A375 (cell line): ENCODE data around the gene MOB3B. TPM values are rescaled to one million over a fixed set of nuclear protein-coding genes. Genes with fewer than 3 reads are reported as not detected.

ENCODE experiments used
- total RNA-seq: library from RNA; depleted of rRNA; stranded (reverse); fragments of >200 nt; shearing (Covaris generic); gene quantifications from 2 replicates; pipeline ENCODE4 v1.2.3, GENCODE V29; 2014; rRNA removed

The MOB3B gene
- total RNA-seq, result 0.08 TPM in 1 of 2 replicates, not detected in the other

GRCh38 chr9:27529316-27530278 lies at the start of gene MOB3B:
Gene MOB3B (minus strand): TSS chr9:27529814. CDS start chr9:27455550, 74,264 bp downstream.

GRCh38 chr9:27572918-27573633 lies 43.5 kb upstream of the MOB3B start, which contains the start of gene C9orf72:
Gene C9orf72 (minus strand): TSS chr9:27573481. CDS start chr9:27567120, 6,361 bp downstream.

GRCh38 chr9:27524236-27524635 lies 5.4 kb downstream of the MOB3B start, which contains the start of gene IFNK:
Gene IFNK (plus strand): TSS chr9:27524290. CDS start chr9:27524337, 47 bp downstream.

GRCh38 chr9:27297050-27297449 lies 232.6 kb downstream of the MOB3B start, which contains the start of gene EQTN:
Gene EQTN (minus strand): TSS chr9:27297150. CDS start chr9:27297055, 95 bp downstream.

Other genes starting within 250 kb of the MOB3B start
- not detected in 2 replicates for gene EQTN, start 232.7 kb downstream of the MOB3B start, total RNA-seq
- gene IFNK, start 5.5 kb downstream of the MOB3B start, total RNA-seq, result not detected in 2 replicates
- gene C9orf72, start 43.7 kb upstream of the MOB3B start, total RNA-seq, result 12.7 and 13.8 TPM in 2 replicates